Measurements from ENCODE around the gene DRAXIN.

Gene DRAXIN

DNA sequence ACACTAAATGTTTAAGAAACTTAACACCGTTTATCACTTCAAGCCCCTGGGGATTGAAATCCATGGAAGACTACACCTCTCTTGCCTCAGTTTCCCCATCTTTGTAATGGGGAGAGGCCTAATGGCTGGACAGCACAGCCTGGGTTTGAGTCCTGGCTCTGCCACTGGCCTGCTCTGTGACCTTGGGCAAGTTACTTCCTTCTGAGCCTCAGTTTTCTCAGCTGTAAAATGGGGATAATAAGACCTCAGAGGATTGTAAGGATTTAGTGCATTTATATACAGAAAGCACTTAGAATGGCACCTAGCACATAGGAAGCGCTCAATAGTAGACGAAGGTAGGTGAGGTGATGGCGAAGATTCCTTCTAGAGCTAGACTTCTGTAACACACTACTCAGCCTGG, 50.0 kb downstream of the DRAXIN start:
- TF ChIP-seq ZFX (IDR thresholded peaks at IDR 0.05) = no peak
- TF ChIP-seq CTCF (conservative IDR thresholded peaks at IDR 0.05) = no peak
- H3K27ac ChIP-seq = no peak overlapping the region

- H3K27ac ChIP-seq = no peak overlapping the region; the same call in 1 of the 2 replicates
- TF ChIP-seq ZFX (IDR thresholded peaks at IDR 0.05) (no peak), CTCF (conservative IDR thresholded peaks at IDR 0.05) (no peak)
These were observed 50.5 kb downstream of the DRAXIN start for GRCh38 chr1:11741919-11742558.

DNA sequence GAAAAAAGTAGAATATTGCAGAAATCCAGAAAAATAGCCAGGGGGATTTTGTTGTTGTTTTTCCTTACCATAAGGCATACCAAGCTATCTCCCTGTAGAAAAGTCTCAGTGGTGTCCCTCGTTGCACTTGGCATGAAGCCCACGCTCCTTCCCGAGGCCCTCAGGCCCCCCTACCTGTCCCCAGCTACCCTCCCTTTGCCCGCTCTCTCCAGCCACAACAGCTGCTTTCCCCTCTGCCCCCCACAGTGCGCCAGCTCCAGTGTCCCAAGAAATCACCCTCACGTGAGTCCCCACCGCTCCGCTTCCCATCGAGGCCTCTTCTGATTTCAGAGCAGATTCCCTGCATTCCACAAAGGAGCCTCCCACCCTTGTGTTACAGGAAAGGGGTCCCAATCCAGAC, 52.8 kb downstream of the DRAXIN start:
- TF ChIP-seq ZFX (IDR thresholded peaks at IDR 0.05) = no peak
- TF ChIP-seq CTCF (conservative IDR thresholded peaks at IDR 0.05) = no peak

GRCh38 chr1:11746092-11746491, 54.6 kb downstream of the DRAXIN start:
- TF ChIP-seq CTCF (conservative IDR thresholded peaks at IDR 0.05) (no peak), ZFX (IDR thresholded peaks at IDR 0.05) (no peak)
- no peak overlapping the region for H3K27ac ChIP-seq

More for the DNA sequence above, 52.8 kb downstream of the DRAXIN start:
- H3K27ac ChIP-seq = no peak overlapping the region

- TF ChIP-seq CTCF (conservative IDR thresholded peaks at IDR 0.05) = no peak
- no peak for TF ChIP-seq ZFX (IDR thresholded peaks at IDR 0.05)
- no peak overlapping the region for H3K27ac ChIP-seq
These were observed 55.4 kb downstream of the DRAXIN start for GRCh38 chr1:11746795-11747487.

- TF ChIP-seq CTCF (conservative IDR thresholded peaks at IDR 0.05) (no peak), ZFX (IDR thresholded peaks at IDR 0.05) (no peak)
- no peak overlapping the region for H3K27ac ChIP-seq
These were observed 57.0 kb downstream of the DRAXIN start for GRCh38 chr1:11748294-11749202.

All from C4-2B (cell line).